RKO (cell line): ENCODE results near the gene KLB.
A peak's percentile ranks its signal among the peaks of the same experiment; 100 is the strongest.

Source experiments
- DNase-seq: peaks from one replicate; pipeline ENCODE4 v3.0.0-alpha.2; 2016; ENCODE audit warnings: low spot score

The KLB gene

DNA sequence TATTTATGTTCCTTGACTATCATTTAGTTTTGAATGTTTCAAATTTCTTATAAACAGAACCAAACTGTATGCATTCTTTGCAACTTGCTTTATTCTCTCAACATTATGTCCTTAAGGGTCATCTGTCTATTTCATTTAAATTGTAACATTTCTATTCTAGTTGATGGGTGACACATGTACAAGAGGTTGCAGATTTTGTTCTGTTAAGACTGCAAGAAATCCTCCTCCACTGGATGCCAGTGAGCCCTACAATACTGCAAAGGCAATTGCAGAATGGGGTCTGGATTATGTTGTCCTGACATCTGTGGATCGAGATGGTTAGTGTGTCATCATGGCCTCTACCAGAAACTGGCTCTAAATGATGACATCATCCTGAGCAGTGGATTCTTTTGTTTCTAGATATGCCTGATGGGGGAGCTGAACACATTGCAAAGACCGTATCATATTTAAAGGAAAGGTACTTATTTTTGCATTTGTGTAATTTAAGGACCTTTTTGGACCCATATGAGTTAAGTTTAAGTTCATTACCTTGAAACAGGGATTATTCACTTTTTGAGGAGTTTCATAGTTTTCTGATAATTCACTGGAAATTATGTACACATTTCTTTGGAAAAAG lies 58.3 kb downstream of the KLB start:
- peak; percentile 90 for DNase-seq

- no peak for DNase-seq
These were observed 60.0 kb downstream of the KLB start for GRCh38 chr4:39466747-39467146.

- no peak for DNase-seq
These were observed 60.7 kb downstream of the KLB start for GRCh38 chr4:39467464-39467863.

DNA sequence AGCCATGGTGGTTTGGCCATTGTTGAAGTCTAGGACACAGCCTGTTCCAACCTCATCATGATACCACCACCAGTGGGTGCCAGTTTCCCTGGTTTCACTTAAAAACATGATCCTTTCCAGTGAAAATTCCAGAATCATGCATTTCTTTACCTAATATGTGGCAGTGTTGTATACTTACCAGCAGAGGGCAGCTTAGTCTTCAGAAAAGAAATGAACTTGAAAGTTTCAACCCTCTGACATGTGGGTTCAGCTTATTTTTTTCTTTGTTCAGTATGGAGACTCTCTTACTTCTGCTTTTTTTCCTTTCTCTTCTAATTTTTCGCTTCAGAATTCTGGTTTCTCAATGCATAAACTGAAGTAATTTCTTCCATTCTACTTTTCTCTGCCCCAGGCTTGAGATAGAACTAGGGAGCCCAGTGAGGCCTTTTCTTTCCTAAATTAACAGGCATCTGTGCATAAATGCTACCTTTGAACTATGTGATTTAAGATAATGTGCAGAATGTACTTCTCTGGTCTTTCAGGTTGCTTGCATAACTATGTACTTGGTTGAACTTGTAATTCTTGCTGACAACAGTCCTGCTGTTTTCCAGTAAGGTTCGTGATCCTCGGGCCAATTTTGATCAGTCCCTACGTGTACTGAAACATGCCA lies 62.8 kb downstream of the KLB start:
- DNase-seq, result peak; percentile 93

GRCh38 chr4:39470402-39470801 lies 63.7 kb downstream of the KLB start:
- DNase-seq, result no peak

- DNase-seq, result no peak
These were observed 65.7 kb downstream of the KLB start for GRCh38 chr4:39472396-39472795.

GRCh38 chr4:39476187-39476895 lies 69.6 kb downstream of the KLB start:
- peak; percentile 42 for DNase-seq

DNA sequence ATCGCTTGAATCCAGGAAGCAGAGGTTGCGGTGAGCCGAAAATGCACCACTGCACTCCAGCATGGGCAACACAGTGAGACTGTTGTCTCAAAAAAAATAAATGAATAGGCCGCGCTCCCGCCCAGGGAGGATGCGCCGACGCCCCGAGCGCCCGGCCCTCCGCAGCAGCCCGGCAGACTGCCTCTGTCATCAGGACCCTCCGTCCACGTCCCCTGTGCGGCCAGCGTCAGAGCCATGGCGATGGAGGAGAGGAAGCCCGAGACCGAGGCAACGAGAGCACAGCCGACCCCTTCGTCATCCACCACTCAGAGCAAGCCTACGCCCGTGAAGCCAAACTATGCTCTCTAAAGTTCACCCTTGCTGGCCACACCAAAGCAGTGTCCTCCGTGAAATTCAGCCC lies 73.5 kb downstream of the KLB start:
- no peak for DNase-seq

DNA sequence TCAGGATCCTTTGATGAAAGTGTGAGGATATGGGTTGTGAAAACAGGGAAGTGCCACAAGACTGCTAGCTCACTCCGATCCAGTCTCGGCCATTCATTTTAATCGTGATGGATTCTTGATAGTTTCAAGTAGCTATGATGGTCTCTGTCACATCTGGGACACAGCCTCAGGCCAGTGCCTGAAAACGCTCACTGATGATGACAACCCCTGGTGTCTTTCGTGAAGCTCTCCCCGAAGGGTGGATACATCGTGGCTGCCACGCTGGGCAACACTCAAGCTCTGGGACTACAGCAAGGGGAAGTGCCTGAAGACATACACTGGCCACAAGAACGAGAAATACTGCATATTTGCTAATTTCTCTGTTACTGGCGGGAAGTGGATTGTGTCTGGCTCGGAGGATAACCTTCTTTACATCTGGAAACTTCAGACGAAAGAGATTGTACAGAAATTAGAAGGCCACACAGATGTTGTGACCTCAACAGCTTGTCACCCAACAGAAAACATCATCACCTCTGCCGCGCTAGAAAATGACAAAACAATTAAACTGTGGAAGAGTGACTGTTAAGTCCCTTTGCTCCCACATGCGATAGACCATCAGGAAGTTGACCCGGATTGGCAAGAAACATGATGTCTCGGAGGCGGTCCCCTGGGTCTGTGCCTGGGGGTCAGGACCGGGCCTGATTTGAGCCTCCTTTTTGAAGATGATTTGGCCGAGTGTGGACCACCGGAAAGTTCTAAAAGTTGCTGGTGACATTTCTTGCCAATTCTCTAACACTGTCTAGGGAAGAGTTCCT lies 74.4 kb downstream of the KLB start:
- DNase-seq, result no peak

DNA sequence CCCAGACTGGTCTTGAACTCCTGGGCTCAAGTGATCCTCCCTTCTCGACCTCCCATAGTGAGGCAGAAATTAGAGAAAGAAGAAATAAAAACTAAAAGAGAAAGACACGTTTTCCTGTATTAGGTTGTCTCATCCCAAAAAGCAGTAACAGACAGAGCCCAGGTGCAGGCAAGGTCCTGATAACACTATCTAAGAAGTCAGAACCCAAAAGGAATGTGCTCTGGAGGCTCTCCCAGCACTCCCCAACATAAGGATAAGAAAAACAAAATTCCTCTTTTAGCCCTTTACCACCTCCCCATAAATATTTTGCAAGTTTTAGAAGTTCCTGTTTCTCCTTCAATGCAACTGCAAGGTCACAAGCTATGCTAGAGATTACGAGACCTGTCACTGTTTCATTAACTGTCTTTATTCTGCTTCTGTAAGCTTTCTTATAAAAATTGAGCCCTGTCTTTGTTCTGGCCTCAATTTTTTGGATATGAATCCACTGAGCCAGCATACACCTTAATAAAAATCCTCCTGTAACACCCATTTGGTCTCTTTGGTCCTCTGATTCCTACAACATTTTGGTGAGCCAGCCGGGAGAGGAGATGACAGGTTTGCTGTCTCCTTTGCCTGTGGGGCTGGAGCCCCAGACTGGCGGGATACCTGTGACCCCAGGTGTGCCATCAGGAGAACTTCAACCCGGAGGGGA lies 78.0 kb downstream of the KLB start:
- DNase-seq, result no peak

- DNase-seq, result no peak
These were observed 79.6 kb downstream of the KLB start for GRCh38 chr4:39486221-39486804.

DNA sequence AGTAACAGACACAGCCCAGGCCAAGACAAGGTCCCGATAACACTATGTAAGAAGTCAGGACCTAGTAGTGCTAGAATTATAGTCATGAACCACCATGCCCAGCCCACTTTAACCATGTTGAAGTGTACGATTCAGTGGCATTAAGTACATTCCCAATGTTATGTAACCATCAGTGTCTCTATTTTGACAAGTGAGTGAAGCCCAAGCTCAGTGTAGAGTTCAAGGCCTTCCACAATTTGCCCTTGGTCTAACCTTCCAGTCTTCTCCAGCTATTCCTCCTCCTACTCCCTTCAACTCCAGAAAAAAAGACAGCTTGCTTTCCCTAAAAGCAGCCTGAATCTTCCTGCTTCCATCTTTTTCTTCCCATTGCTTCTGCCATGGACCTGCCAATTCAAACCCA lies 83.6 kb downstream of the KLB start:
- DNase-seq, result no peak

- no peak for DNase-seq
These were observed 87.6 kb downstream of the KLB start for GRCh38 chr4:39494354-39494753.

DNA sequence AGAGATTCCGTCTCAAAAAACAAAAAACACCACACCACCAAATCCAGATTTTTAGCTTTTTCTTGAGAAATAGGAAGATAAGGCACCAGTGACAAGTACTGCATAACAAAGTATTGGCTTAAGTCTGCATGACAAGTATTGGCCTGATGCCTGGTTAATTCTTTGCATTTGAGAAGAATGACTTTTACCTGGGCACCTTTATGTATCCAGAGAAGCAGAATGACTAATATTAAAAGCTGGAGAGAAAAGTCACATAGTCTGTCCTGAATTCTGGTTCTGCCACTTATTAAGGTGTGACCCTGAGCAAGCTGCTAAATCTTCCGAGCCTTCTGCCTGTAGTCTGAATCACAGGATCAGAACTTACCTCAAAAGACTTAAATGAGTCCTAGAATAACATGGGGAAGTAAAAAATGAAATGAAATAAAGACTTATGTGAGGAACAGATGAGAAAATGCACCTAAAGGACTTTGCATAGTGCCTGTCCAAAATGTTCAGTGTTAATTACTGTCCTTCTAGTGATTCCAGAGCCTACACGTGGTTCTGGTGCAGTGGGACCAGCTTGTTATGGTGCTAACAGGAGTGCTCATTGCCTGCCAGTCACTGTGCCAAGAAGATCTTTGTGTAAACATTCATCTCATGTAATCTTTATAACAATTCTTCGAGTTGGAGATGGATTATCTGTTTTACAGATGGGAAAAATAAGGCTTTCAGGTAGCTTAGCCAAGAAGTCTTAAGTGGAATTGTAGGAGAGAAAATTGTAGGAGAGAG lies 88.9 kb downstream of the KLB start:
- DNase-seq, result no peak

- DNase-seq, result no peak
These were observed 91.4 kb downstream of the KLB start for GRCh38 chr4:39497909-39498726.

DNA sequence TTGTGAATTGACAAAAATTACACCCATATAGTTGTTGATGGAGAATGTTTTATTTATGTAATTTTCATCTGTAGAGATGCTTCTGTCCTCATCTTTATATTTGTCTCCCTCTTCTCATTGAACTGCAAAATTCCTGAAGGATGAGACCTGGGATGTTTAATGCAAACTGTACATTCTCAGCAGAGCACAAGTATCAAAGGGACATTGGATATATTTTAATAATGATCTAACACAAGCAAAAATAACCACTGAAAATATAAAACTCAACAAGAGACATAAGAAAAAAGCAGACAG lies 91.9 kb downstream of the KLB start:
- DNase-seq, result no peak
